ENCODE data around the gene TBCCD1.

TBCCD1 gene

DNA sequence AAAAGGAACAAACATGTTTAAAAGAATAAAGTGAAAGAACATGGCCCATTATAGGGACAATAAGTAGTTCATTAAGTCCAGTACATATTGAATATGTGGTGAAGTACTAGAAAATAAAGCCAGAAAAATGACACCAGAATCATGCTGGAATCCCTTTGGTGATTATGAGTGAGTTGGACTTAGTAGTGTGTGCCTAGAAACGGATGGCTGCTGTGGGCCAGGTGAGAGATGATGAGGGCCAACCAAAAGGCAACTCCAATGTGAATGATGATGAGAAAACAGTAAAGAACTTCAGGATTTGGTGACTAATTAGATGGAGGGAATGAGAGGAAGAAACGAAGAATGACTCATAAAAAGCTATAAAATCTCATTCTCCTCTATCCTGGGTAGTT is 26.3 kb downstream of the TBCCD1 start:
- TF ChIP-seq FOXP2 (optimal IDR thresholded peaks at IDR 0.05; ENCODE audit: borderline replicate concordance, extremely low read depth, extremely low read length, insufficient read depth) (no peak), TAF1 (IDR thresholded peaks at IDR 0.05; ENCODE audit: borderline replicate concordance, insufficient read depth, low read length) (no peak), SIN3A (IDR thresholded peaks at IDR 0.05; ENCODE audit: borderline replicate concordance, insufficient read depth, low read length) (no peak), POLR2AphosphoS5 (IDR thresholded peaks at IDR 0.05; ENCODE audit: low read depth, low read length) (no peak)
- TF ChIP-seq, protein P1, sequence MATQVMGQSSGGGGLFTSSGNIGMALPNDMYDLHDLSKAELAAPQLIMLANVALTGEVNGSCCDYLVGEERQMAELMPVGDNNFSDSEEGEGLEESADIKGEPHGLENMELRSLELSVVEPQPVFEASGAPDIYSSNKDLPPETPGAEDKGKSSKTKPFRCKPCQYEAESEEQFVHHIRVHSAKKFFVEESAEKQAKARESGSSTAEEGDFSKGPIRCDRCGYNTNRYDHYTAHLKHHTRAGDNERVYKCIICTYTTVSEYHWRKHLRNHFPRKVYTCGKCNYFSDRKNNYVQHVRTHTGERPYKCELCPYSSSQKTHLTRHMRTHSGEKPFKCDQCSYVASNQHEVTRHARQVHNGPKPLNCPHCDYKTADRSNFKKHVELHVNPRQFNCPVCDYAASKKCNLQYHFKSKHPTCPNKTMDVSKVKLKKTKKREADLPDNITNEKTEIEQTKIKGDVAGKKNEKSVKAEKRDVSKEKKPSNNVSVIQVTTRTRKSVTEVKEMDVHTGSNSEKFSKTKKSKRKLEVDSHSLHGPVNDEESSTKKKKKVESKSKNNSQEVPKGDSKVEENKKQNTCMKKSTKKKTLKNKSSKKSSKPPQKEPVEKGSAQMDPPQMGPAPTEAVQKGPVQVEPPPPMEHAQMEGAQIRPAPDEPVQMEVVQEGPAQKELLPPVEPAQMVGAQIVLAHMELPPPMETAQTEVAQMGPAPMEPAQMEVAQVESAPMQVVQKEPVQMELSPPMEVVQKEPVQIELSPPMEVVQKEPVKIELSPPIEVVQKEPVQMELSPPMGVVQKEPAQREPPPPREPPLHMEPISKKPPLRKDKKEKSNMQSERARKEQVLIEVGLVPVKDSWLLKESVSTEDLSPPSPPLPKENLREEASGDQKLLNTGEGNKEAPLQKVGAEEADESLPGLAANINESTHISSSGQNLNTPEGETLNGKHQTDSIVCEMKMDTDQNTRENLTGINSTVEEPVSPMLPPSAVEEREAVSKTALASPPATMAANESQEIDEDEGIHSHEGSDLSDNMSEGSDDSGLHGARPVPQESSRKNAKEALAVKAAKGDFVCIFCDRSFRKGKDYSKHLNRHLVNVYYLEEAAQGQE (IDR thresholded peaks at IDR 0.05; ENCODE audit: insufficient read depth in 1 of 2, low read depth in 2 of 2, low read length in 2 of 2): no peak

GRCh38 chr3:186540221-186540834 is 26.8 kb downstream of the TBCCD1 start:
- TF ChIP-seq, protein P1 (IDR thresholded peaks at IDR 0.05; ENCODE audit: insufficient read depth in 1 of 2, low read depth in 2 of 2, low read length in 2 of 2): no peak
- no peak for TF ChIP-seq FOXP2 (optimal IDR thresholded peaks at IDR 0.05; ENCODE audit: borderline replicate concordance, extremely low read depth, extremely low read length, insufficient read depth)
- no peak for TF ChIP-seq TAF1 (IDR thresholded peaks at IDR 0.05; ENCODE audit: borderline replicate concordance, insufficient read depth, low read length)
- TF ChIP-seq POLR2AphosphoS5 (IDR thresholded peaks at IDR 0.05; ENCODE audit: low read depth, low read length): no peak
- no peak for TF ChIP-seq SIN3A (IDR thresholded peaks at IDR 0.05; ENCODE audit: borderline replicate concordance, insufficient read depth, low read length)

DNA sequence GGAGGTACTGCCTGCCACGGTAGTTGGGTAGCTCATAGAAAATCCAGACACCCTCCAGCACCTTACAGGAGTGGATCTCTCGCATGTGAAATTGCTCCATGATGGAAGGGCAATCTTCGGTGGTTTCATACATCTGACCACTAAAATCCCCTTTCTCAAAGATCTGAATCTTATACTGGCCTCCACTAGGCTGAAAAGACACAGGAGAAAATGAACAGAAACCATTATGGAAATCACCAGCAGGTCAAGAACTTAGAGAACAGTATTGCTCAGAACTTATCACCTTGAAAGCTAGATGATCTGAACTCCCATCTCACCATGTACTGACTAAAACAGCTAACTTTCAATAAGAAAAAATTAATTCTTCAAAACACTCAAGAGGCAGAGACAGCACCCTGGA is 28.4 kb downstream of the TBCCD1 start:
- TF ChIP-seq, protein P1 (IDR thresholded peaks at IDR 0.05; ENCODE audit: insufficient read depth in 1 of 2, low read depth in 2 of 2, low read length in 2 of 2): no peak
- TF ChIP-seq TAF1 (IDR thresholded peaks at IDR 0.05; ENCODE audit: borderline replicate concordance, insufficient read depth, low read length) (no peak), POLR2AphosphoS5 (IDR thresholded peaks at IDR 0.05; ENCODE audit: low read depth, low read length) (no peak), FOXP2 (optimal IDR thresholded peaks at IDR 0.05; ENCODE audit: borderline replicate concordance, extremely low read depth, extremely low read length, insufficient read depth) (no peak), SIN3A (IDR thresholded peaks at IDR 0.05; ENCODE audit: borderline replicate concordance, insufficient read depth, low read length) (no peak)

GRCh38 chr3:186536883-186537844 is 30.0 kb downstream of the TBCCD1 start:
- TF ChIP-seq FOXP2 (optimal IDR thresholded peaks at IDR 0.05; ENCODE audit: borderline replicate concordance, extremely low read depth, extremely low read length, insufficient read depth): no peak
- TF ChIP-seq, protein P1 (IDR thresholded peaks at IDR 0.05; ENCODE audit: insufficient read depth in 1 of 2, low read depth in 2 of 2, low read length in 2 of 2): no peak
- no peak for TF ChIP-seq POLR2AphosphoS5 (IDR thresholded peaks at IDR 0.05; ENCODE audit: low read depth, low read length)
- TF ChIP-seq TAF1 (IDR thresholded peaks at IDR 0.05; ENCODE audit: borderline replicate concordance, insufficient read depth, low read length): no peak
- TF ChIP-seq SIN3A (IDR thresholded peaks at IDR 0.05; ENCODE audit: borderline replicate concordance, insufficient read depth, low read length): no peak
